ENCODE results near the gene LRRC46.

The LRRC46 gene

GRCh38 chr17:47830396-47831002, 971 bp upstream of the LRRC46 start:
- DNase-seq (ENCODE audit: low spot score): no peak

GRCh38 chr17:47831934-47832327, 461 bp downstream of the LRRC46 start:
- DNase-seq (ENCODE audit: low spot score): no peak

GRCh38 chr17:47834756-47835155, 3.3 kb downstream of the LRRC46 start:
- DNase-seq (ENCODE audit: low spot score): no peak

- no peak for DNase-seq (ENCODE audit: low spot score)
These were observed 5.1 kb downstream of the LRRC46 start for GRCh38 chr17:47836601-47837000.

- DNase-seq (ENCODE audit: low spot score): no peak
These were observed 6.0 kb downstream of the LRRC46 start for GRCh38 chr17:47837401-47838039.

- DNase-seq (ENCODE audit: low spot score): no peak
These were observed 7.2 kb downstream of the LRRC46 start for GRCh38 chr17:47838636-47839035.

- DNase-seq (ENCODE audit: low spot score): no peak
These were observed 7.6 kb downstream of the LRRC46 start for GRCh38 chr17:47839071-47839470.

GRCh38 chr17:47840001-47840741, 8.7 kb downstream of the LRRC46 start:
- DNase-seq (ENCODE audit: low spot score): no peak

GRCh38 chr17:47840742-47841487, 9.4 kb downstream of the LRRC46 start, which contains the start of gene SCRN2:
Gene SCRN2 (minus strand): TSS chr17:47841273. CDS start chr17:47840843, 430 bp downstream.
- peak; percentile 99 for DNase-seq (ENCODE audit: low spot score)

- no peak for DNase-seq (ENCODE audit: low spot score)
These were observed 10.2 kb downstream of the LRRC46 start for GRCh38 chr17:47841488-47842291.

- no peak for DNase-seq (ENCODE audit: low spot score)
These were observed 11.9 kb downstream of the LRRC46 start for GRCh38 chr17:47843391-47843730.

- DNase-seq (ENCODE audit: low spot score): no peak
These were observed 12.8 kb downstream of the LRRC46 start for GRCh38 chr17:47844227-47844626.

GRCh38 chr17:47844814-47845715, 13.6 kb downstream of the LRRC46 start:
- DNase-seq (ENCODE audit: low spot score): no peak

- DNase-seq (ENCODE audit: low spot score): no peak
These were observed 14.2 kb downstream of the LRRC46 start for GRCh38 chr17:47845716-47846075.

GRCh38 chr17:47846716-47847340, 15.4 kb downstream of the LRRC46 start:
- DNase-seq (ENCODE audit: low spot score): peak; percentile 85

- peak; percentile 87 for DNase-seq (ENCODE audit: low spot score)
These were observed 16.1 kb downstream of the LRRC46 start for GRCh38 chr17:47847341-47848197.

GRCh38 chr17:47848198-47848513, 16.7 kb downstream of the LRRC46 start:
- DNase-seq (ENCODE audit: low spot score): no peak

- no peak for DNase-seq (ENCODE audit: low spot score)
These were observed 18.9 kb downstream of the LRRC46 start for GRCh38 chr17:47850373-47850691.

GRCh38 chr17:47850692-47851573, 19.5 kb downstream of the LRRC46 start, which contains the start of gene SP6:
Gene SP6 (minus strand): TSS chr17:47851163. CDS start chr17:47848429, 2,734 bp downstream.
- DNase-seq (ENCODE audit: low spot score): peak; percentile 89
